22Rv1 (cell line): ENCODE measurements around the gene PLCD3.

Experiments used
- H3K27ac ChIP-seq: fragments of 450-650 bp; 2 replicates; pipeline ENCODE4 v1.5.1; 2017
- ZFX ChIP-seq: fragments of 450-650 bp; IDR thresholded peaks from 2 replicates; pipeline ENCODE4 v1.6.1; 2017; ENCODE audit warnings: antibody characterized with exemption, borderline replicate concordance
- TF ChIP-seq, protein P1 (sequence below): fragments of 450-650 bp; IDR thresholded peaks from 2 replicates; pipeline ENCODE4 v1.5.1; 2017; ENCODE audit warnings: mild to moderate bottlenecking

The PLCD3 gene

DNA sequence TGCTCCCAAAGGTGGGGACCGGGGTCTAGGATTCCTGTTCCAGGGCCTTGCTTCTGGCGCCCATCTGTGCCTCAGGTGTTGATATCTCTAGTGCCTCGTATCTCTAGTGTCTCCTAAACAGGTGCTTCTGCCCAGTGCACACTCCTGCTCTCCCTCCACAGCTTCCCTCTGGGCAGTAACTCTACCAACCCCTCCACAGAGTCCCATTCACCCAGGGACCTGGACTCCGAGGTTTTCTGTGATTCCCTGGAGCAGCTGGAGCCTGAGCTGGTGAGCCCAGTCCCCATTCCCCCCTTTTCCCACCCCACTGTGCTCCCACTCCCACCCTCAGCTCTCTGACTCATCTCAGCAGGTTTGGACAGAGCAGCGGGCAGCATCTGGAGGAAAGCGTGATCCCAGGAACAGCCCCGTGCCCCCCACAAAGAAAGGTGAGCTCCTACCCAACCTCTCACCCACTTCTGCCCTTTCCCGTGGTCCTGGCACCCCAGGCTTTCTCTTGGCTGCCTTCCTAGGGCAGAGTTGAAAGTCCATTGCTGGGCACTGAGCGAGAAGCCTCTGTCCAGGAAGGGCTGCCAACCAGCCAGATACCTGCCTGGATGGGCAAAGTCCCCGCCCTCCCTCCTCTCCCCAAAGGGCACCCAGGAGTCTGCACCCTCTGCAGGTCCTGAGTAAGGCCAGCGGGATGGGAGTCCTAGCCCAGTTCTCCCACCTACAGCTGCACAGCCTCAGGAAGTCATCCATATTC lies 5.4 kb upstream of the PLCD3 start:
- no peak overlapping the region for H3K27ac ChIP-seq
- no peak for TF ChIP-seq ZFX
- TF ChIP-seq, protein P1, sequence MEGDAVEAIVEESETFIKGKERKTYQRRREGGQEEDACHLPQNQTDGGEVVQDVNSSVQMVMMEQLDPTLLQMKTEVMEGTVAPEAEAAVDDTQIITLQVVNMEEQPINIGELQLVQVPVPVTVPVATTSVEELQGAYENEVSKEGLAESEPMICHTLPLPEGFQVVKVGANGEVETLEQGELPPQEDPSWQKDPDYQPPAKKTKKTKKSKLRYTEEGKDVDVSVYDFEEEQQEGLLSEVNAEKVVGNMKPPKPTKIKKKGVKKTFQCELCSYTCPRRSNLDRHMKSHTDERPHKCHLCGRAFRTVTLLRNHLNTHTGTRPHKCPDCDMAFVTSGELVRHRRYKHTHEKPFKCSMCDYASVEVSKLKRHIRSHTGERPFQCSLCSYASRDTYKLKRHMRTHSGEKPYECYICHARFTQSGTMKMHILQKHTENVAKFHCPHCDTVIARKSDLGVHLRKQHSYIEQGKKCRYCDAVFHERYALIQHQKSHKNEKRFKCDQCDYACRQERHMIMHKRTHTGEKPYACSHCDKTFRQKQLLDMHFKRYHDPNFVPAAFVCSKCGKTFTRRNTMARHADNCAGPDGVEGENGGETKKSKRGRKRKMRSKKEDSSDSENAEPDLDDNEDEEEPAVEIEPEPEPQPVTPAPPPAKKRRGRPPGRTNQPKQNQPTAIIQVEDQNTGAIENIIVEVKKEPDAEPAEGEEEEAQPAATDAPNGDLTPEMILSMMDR, result no peak

DNA sequence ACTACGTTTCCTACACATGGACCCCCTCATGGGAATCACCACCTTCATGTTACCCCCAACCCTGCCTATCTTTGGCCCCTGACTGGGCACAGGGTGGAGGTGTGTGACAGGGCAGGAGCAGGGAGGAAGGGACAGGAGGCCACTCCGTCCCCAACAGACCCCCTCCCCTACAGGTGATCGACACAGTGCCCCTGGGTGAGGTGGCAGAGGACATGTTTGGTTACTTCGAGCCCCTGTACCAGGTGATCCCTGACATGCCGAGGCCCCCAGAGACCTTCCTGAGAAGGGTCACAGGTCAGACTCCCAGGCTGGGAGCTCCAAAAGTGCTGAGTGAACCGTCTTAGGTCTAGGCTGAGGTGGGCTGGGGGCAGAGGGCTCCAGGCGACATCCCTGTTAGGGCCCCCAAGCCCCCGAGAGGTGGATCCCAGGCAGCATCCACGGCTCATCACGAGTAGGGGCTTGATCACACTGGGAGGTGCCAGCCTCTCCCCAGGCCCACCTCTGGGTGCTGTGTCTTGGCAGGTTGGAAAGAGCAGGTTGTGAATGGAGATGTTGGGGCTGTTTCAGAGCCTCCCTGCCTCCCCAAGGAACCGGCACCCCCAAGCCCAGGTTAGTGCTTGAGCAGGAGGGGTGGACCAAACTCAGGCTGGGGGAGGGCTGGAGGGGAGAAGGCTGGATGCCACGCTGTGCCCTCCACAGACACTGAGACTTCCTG lies 4.7 kb upstream of the PLCD3 start:
- no peak for TF ChIP-seq ZFX
- H3K27ac ChIP-seq, result no peak overlapping the region

DNA sequence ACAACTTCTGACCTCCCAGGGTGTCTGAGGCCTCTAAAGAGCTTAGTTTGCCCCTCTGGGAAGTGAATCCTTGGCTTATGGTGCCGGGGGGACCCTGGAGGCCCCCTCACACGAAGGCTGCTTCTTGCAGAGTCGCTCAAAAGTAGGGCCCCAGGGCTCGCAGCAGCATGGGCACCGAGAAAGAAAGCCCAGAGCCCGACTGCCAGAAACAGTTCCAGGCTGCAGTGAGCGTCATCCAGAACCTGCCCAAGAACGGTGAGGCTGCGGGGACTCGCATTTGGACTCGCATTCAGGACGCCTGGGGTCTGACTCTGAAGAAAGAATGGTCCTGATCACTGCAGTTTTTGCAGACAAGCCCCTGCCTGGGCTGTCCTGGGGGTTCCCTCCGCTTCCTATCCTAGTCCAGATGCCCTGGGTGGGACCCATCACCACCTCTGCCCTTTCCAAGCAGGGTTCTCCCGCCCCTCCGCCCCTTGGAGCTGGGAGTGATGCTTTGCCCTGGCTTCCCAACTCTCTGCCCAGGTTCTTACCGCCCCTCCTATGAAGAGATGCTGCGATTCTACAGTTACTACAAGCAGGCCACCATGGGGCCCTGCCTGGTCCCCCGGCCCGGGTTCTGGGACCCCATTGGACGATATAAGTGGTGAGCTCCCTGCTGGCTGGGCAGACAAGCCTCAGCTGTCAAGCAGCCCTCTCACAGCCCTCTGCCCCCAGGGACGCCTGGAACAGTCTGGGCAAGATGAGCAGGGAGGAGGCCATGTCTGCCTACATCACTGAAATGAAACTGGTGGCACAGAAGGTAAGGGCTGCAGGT lies 3.9 kb upstream of the PLCD3 start:
- peak overlapping the region; percentile 25; the same call in 1 of the 2 replicates for H3K27ac ChIP-seq

DNA sequence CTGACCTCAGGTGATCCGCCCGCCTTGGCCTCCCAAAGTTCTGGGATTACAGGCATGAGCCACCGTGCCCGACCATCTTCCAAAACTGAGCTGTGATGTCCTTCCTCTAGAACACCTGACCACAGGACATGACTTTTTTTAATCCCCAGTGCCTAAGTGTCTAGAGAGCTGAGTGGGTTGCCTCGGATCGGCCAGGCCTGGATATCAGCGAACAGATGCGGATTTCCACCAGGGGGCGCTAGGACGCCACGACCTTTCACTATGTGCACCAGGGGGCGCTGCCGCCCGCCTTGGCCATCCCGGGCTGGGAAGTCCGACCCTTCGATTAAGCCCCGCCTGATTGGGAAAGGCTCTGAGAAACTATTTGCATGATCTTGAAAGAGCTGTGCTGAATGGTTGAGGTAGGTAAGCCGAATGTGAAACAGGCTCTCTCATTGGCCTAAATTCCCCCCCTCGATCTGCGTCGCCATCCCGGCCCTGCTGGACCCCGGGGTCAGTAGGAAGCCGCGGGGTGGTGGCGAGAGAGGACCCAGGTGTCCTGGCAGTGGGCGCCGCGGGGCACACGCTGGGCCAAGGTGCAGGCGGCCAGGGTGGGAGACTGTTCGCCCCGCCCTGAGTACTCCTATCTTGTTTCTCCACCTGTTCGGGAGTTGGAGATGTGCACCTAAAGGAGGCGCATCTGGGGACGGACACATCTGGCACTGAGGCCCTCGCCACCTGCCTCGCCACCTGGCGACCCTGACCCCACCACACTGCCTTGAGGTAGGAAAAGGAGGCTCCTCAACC lies 3.1 kb upstream of the PLCD3 start, which contains the start of gene ACBD4:
ACBD4 (plus strand) TSS at position 496 of the 786 bp plus-strand sequence. CDS start 458 bp downstream, outside the sequence.
- peak within 1 kb of the TSS; percentile 25; the same call in 1 of the 2 replicates for H3K27ac ChIP-seq
- TF ChIP-seq, protein P1, result peak; percentile 100
- TF ChIP-seq ZFX, result no peak

More for the DNA sequence above, 3.9 kb upstream of the PLCD3 start:
- TF ChIP-seq, protein P1, result no peak
- no peak for TF ChIP-seq ZFX

DNA sequence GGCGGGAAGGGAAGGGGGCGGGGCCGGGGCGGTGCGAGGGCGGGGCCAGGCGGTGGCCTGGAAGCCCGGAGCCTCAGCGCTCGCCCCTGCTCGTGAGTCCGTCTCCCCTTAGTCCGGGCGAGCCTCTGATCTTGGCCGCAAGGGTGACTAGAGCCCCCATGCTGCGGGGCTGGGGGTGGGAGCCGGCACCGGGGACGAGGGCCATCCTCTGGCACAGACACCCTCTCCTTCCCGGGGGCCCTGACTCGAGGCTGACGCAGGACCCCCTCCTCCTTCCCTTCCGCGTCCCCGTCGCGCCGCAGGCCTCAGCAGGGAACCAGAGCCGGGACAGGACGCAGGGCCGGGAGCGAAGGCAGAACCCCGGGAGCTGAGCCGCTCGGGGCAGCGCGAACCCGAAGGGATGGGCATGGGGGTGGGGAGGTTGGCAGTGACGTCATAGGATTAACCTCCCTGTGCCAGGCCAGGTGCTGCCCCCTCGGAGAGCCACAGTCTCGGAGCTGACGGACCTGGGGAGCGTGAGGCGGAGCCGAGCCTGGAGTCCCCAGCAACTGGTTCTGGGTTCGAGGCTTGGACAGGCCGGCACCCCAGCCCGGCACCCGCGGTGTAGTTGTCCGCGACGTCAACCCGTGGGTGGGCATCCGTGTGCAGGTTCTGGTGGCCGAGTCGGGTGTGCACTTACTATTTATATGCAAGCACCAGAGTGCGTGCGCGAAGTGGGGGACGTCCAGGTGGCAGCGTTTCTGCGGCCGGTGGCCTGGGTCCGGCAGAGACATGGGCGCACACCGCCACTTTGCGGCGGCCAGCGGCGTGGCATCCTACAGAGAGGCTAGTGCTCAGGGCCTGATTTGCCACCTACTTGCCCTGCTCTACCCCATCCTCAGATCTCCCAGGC lies 503 bp upstream of the PLCD3 start:
- peak overlapping the region; percentile 56 for H3K27ac ChIP-seq
- TF ChIP-seq ZFX, result no peak
- TF ChIP-seq, protein P1, result peak; percentile 83

DNA sequence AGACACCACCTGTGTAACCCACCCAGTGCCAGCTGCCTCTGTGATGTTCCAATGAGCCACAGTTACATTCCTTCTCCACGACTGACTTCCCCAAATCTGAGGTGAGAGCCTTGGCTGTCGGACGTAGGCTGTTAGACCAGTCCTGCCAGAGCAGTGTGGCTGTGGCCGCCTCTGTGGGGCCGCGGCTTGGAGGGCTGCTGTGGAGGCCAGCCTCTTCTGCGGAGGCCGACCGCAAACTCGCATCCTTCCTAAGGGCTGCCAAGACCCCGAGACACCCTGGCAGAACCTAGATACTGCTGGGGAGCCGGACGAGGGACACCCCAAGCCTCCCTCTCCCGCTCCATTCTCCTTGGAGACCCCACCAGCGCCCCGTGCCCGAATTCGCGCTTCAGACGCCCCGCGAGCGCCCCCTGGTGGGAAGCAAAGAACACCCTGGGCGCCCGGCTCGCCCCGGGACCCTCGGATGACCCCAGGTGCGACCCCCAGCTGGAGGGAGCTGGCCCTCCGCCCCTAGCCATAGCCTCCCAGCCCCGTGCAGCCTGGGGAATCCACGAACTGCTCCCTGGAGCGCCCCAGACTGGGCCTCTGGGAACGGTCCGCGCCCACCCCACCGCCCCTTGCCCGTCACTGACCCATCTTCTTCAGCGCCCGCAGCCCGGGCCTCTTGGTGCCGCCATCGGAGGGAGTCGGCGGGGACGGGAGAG lies 547 bp downstream of the PLCD3 start:
- peak overlapping the region; percentile 56 for H3K27ac ChIP-seq
- TF ChIP-seq ZFX, result no peak
- TF ChIP-seq, protein P1, result peak; percentile 87
